ENCODE measurements around the gene SHISA7.

GRCh38 chr19:55468054-55468393 is 24.9 kb upstream of the SHISA7 start:
- TF ChIP-seq CTCF (conservative IDR thresholded peaks at IDR 0.05 in 1 of 2, IDR thresholded peaks at IDR 0.05 in 1 of 2; ENCODE audit: low read depth in 1 of 2, low read length in 2 of 2) (no peak), EZH2 (IDR thresholded peaks at IDR 0.05; ENCODE audit: low read length, missing control alignments) (no peak)

All from fibroblast of lung (primary cell).